ENCODE measurements around the gene PRSS53.
"Not testable (repeated sequence)": the region's sequence is repeated elsewhere in the genome, so short reads cannot be mapped to it uniquely, and the experiment has no call there.

The PRSS53 gene

GRCh38 chr16:31118223-31119155 lies 29.7 kb upstream of the PRSS53 start:
- DNase-seq (ENCODE audit: low read depth): peak; percentile 94

GRCh38 chr16:31117384-31118222 lies 28.9 kb upstream of the PRSS53 start, which contains the start of gene KAT8:
KAT8 (plus strand) TSS chr16:31117664; CDS start chr16:31117682, 18 bp downstream.
- peak; percentile 99 for DNase-seq (ENCODE audit: low read depth)

- no peak for DNase-seq (ENCODE audit: low read depth)
Measured at GRCh38 chr16:31114468-31114867, 25.7 kb upstream of the PRSS53 start.

GRCh38 chr16:31113121-31114120 lies 24.7 kb upstream of the PRSS53 start:
- DNase-seq (ENCODE audit: low read depth): peak; percentile 29

- no peak for DNase-seq (ENCODE audit: low read depth)
Measured at GRCh38 chr16:31112711-31113110, 24.0 kb upstream of the PRSS53 start.

- no peak for DNase-seq (ENCODE audit: low read depth)
Measured at GRCh38 chr16:31111881-31112466, 23.2 kb upstream of the PRSS53 start.

- DNase-seq (ENCODE audit: low read depth): no peak
Measured at GRCh38 chr16:31110106-31111034, 21.6 kb upstream of the PRSS53 start.

- DNase-seq (ENCODE audit: low read depth): no peak
Measured at GRCh38 chr16:31109622-31110021, 20.9 kb upstream of the PRSS53 start.

- no peak for DNase-seq (ENCODE audit: low read depth)
Measured at GRCh38 chr16:31108794-31109558, 20.2 kb upstream of the PRSS53 start.

- peak; percentile 80 for DNase-seq (ENCODE audit: low read depth)
Measured at GRCh38 chr16:31108035-31108793, 19.5 kb upstream of the PRSS53 start, which contains the start of gene BCKDK. BCKDK (plus strand) TSS chr16:31108386; CDS start chr16:31109224, 838 bp downstream.

- no peak for DNase-seq (ENCODE audit: low read depth)
Measured at GRCh38 chr16:31107465-31107867, 18.7 kb upstream of the PRSS53 start.

- no peak for DNase-seq (ENCODE audit: low read depth)
Measured at GRCh38 chr16:31106509-31107464, 18.0 kb upstream of the PRSS53 start.

GRCh38 chr16:31105677-31106213 lies 17.0 kb upstream of the PRSS53 start:
- peak; percentile 73 for DNase-seq (ENCODE audit: low read depth)

- not testable (repeated sequence) for DNase-seq (ENCODE audit: low read depth)
Measured at GRCh38 chr16:31100876-31101641, 12.3 kb upstream of the PRSS53 start.

- peak; percentile 60 for DNase-seq (ENCODE audit: low read depth)
Measured at GRCh38 chr16:31099860-31100638, 11.3 kb upstream of the PRSS53 start.

Measured in ELR (cell line).